A204.1 (cell line): Measurements from ENCODE around the gene CDC42BPA.

Source experiments
- FAIRE-seq: peaks from 2 replicates; lab custom pipeline; 2012; peaks lifted over from hg19 to GRCh38; lab: Jason Lieb, UNC

CDC42BPA gene

GRCh38 chr1:226943156-226943555 lies 375.1 kb downstream of the CDC42BPA start:
- FAIRE-seq = no peak

GRCh38 chr1:226942392-226942791 lies 375.9 kb downstream of the CDC42BPA start:
- no peak for FAIRE-seq

- no peak for FAIRE-seq
These were observed 377.6 kb downstream of the CDC42BPA start for GRCh38 chr1:226940806-226941067.

- peak; percentile 97 for FAIRE-seq
These were observed 378.1 kb downstream of the CDC42BPA start, which contains the start of gene COQ8A for GRCh38 chr1:226940029-226940805. TSS of gene COQ8A (plus strand) at chr1:226940294. CDS start at chr1:226961386, 21,092 bp downstream.
